GM12891 (cell line): ENCODE results near the gene KIF21B.

Source experiments
- PAX5 ChIP-seq: IDR thresholded peaks from 2 replicates; pipeline ENCODE4 v1.6.1; 2011; ENCODE audit warnings: low read length, moderate library complexity, mild to moderate bottlenecking; ENCODE audit not compliant: insufficient read depth, severe bottlenecking
- POLR2A ChIP-seq: IDR thresholded peaks from 2 replicates; pipeline ENCODE4 v1.6.1; 2011; ENCODE audit warnings: low read depth, low read length, control low read depth
- POLR2AphosphoS5 ChIP-seq: IDR thresholded peaks from 2 replicates; pipeline ENCODE4 v1.6.1; 2011; ENCODE audit warnings: low read depth, low read length, control low read depth
- POU2F2 ChIP-seq: IDR thresholded peaks from 2 replicates; pipeline ENCODE4 v1.6.1; 2011; ENCODE audit warnings: low read depth, mild to moderate bottlenecking, control low read depth, low read length, moderate library complexity
- TAF1 ChIP-seq: IDR thresholded peaks from 2 replicates; pipeline ENCODE4 v1.6.1; 2011; ENCODE audit warnings: low read depth, low read length, control low read depth

- TF ChIP-seq POLR2AphosphoS5 = no peak
- no peak for TF ChIP-seq POLR2A
- no peak for TF ChIP-seq TAF1
- no peak for TF ChIP-seq PAX5
- no peak for TF ChIP-seq POU2F2
Measured at GRCh38 chr1:201054091-201054543, 30.6 kb upstream of the KIF21B start.
